Measurements from ENCODE around the gene C10orf120. TPM values are rescaled to one million over a fixed set of nuclear protein-coding genes. Genes with fewer than 3 reads are reported as not detected.

Gene C10orf120
- total and polyA plus RNA-seq, 2 experiments from 2014 or later: not detected

DNA sequence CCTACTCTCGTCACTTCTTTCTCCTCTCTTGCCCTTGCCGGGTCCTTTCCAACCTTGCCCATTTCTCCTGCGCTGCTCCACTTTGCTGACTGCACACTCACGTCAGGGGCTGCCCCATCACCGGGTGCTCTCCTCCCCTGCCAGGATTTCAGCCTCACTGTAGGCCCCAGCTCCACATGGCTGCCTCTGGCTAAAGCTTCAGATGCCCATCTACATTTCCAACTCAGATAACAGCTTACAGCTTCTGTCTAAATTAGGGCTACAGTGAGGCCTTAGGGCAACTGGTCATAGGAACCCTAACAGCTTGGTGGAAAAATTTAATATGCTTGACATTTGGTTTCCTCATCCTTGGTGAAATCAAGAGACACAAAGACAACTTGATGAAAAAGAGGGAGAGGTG lies 25.9 kb downstream of the C10orf120 start (continued):
- TF ChIP-seq, protein P1, sequence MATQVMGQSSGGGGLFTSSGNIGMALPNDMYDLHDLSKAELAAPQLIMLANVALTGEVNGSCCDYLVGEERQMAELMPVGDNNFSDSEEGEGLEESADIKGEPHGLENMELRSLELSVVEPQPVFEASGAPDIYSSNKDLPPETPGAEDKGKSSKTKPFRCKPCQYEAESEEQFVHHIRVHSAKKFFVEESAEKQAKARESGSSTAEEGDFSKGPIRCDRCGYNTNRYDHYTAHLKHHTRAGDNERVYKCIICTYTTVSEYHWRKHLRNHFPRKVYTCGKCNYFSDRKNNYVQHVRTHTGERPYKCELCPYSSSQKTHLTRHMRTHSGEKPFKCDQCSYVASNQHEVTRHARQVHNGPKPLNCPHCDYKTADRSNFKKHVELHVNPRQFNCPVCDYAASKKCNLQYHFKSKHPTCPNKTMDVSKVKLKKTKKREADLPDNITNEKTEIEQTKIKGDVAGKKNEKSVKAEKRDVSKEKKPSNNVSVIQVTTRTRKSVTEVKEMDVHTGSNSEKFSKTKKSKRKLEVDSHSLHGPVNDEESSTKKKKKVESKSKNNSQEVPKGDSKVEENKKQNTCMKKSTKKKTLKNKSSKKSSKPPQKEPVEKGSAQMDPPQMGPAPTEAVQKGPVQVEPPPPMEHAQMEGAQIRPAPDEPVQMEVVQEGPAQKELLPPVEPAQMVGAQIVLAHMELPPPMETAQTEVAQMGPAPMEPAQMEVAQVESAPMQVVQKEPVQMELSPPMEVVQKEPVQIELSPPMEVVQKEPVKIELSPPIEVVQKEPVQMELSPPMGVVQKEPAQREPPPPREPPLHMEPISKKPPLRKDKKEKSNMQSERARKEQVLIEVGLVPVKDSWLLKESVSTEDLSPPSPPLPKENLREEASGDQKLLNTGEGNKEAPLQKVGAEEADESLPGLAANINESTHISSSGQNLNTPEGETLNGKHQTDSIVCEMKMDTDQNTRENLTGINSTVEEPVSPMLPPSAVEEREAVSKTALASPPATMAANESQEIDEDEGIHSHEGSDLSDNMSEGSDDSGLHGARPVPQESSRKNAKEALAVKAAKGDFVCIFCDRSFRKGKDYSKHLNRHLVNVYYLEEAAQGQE (IDR thresholded peaks at IDR 0.05; ENCODE audit: unreplicated experiment): no peak
- TF ChIP-seq STAT1 (IDR thresholded peaks at IDR 0.05; ENCODE audit: unreplicated experiment): no peak
- TF ChIP-seq ZNF114 (CRISPR knock-in tag; IDR thresholded peaks at IDR 0.05): no peak
- no peak for TF ChIP-seq EZH2phosphoT487 (IDR thresholded peaks at IDR 0.05; ENCODE audit: unreplicated experiment)

DNA sequence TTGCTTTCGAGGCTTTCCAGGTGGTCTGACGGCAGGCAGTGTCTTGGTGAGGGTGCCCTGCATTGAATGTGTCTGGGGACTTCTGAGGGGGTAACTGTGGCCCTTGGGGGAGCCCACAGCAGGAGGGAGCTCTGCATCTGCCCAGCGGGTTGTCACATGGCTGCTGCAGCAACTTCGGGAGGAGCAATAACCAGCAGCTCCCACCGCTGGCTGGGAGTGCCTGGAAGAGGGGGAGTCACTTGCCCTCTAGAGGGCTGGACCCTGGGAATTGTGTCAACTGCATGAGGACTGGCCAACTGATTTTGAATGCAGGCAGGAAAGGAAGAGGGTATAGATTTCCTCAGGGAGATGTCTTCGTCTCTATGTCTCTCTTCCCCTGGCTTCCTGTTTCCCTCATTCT lies 26.4 kb downstream of the C10orf120 start:
- Histone ChIP-seq H4K20me1 (replicated peaks; ENCODE audit: insufficient read depth) (no peaks in the 10 kb centered on the region), H3K27ac (ENCODE audit: low read depth) (no peak overlapping the region), H3K4me3 (no peak overlapping the region), H2AFZ (no peak overlapping the region), H3K27me3 (ENCODE audit: insufficient read depth) (no peaks in the 10 kb centered on the region), H3K4me1 (ENCODE audit: insufficient read depth) (no peaks in the 10 kb centered on the region), H3K4me2 (no peak overlapping the region), H3K36me3 (ENCODE audit: insufficient read depth) (no peaks in the 10 kb centered on the region), H3K79me2 (replicated peaks; ENCODE audit: insufficient read depth) (no peaks in the 10 kb centered on the region), H3K9me2 (ENCODE audit: insufficient read depth) (0 out of 2 replicates have a peak, but pooled peaks cover 2% of the 10 kb centered on the region), H3F3A (replicated peaks; ENCODE audit: low read depth) (no peaks in the 10 kb centered on the region)
- no peak for TF ChIP-seq STAT1 (IDR thresholded peaks at IDR 0.05; ENCODE audit: unreplicated experiment)
- TF ChIP-seq, protein P2, sequence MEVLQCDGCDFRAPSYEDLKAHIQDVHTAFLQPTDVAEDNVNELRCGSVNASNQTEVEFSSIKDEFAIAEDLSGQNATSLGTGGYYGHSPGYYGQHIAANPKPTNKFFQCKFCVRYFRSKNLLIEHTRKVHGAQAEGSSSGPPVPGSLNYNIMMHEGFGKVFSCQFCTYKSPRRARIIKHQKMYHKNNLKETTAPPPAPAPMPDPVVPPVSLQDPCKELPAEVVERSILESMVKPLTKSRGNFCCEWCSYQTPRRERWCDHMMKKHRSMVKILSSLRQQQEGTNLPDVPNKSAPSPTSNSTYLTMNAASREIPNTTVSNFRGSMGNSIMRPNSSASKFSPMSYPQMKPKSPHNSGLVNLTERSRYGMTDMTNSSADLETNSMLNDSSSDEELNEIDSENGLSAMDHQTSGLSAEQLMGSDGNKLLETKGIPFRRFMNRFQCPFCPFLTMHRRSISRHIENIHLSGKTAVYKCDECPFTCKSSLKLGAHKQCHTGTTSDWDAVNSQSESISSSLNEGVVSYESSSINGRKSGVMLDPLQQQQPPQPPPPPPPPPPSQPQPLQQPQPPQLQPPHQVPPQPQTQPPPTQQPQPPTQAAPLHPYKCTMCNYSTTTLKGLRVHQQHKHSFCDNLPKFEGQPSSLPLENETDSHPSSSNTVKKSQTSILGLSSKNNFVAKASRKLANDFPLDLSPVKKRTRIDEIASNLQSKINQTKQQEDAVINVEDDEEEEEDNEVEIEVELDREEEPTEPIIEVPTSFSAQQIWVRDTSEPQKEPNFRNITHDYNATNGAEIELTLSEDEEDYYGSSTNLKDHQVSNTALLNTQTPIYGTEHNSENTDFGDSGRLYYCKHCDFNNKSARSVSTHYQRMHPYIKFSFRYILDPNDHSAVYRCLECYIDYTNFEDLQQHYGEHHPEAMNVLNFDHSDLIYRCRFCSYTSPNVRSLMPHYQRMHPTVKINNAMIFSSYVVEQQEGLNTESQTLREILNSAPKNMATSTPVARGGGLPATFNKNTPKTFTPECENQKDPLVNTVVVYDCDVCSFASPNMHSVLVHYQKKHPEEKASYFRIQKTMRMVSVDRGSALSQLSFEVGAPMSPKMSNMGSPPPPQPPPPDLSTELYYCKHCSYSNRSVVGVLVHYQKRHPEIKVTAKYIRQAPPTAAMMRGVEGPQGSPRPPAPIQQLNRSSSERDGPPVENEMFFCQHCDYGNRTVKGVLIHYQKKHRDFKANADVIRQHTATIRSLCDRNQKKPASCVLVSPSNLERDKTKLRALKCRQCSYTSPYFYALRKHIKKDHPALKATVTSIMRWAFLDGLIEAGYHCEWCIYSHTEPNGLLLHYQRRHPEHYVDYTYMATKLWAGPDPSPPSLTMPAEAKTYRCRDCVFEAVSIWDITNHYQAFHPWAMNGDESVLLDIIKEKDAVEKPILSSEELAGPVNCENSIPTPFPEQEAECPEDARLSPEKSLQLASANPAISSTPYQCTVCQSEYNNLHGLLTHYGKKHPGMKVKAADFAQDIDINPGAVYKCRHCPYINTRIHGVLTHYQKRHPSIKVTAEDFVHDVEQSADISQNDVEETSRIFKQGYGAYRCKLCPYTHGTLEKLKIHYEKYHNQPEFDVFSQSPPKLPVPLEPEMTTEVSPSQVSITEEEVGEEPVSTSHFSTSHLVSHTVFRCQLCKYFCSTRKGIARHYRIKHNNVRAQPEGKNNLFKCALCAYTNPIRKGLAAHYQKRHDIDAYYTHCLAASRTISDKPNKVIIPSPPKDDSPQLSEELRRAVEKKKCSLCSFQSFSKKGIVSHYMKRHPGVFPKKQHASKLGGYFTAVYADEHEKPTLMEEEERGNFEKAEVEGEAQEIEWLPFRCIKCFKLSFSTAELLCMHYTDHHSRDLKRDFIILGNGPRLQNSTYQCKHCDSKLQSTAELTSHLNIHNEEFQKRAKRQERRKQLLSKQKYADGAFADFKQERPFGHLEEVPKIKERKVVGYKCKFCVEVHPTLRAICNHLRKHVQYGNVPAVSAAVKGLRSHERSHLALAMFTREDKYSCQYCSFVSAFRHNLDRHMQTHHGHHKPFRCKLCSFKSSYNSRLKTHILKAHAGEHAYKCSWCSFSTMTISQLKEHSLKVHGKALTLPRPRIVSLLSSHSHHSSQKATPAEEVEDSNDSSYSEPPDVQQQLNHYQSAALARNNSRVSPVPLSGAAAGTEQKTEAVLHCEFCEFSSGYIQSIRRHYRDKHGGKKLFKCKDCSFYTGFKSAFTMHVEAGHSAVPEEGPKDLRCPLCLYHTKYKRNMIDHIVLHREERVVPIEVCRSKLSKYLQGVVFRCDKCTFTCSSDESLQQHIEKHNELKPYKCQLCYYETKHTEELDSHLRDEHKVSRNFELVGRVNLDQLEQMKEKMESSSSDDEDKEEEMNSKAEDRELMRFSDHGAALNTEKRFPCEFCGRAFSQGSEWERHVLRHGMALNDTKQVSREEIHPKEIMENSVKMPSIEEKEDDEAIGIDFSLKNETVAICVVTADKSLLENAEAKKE (CRISPR knock-in tag; IDR thresholded peaks at IDR 0.05): no peak
- Mint-ChIP-seq H3K27ac (no peak overlapping the region), H3K4me3 (no peak overlapping the region), H3K9me3 (no peaks in the 10 kb centered on the region), H3K4me1 (peaks cover 6% of the 10 kb centered on the region; the same call in 1 of the 3 replicates), H3K36me3 (ENCODE audit: low read depth) (no peaks in the 10 kb centered on the region), H3K27me3 (ENCODE audit: insufficient read depth, low read depth, poor library complexity) (peaks cover 4% of the 10 kb centered on the region)
- DNase-seq (ENCODE audit: low spot score) (peak; percentile 5), ATAC-seq (no peak)

Measured in GM23338 (cell line).